ENCODE results near the gene SPEN.
A peak's percentile ranks its signal among the peaks of the same experiment; 100 is the strongest.

SPEN gene

GRCh38 chr1:15850471-15851001, 3.0 kb downstream of the SPEN start:
- Histone ChIP-seq H3K4me3 (peak overlapping the region; percentile 92), H3K27ac (peak overlapping the region; percentile 95), H3K9me3 (ENCODE audit: low read depth, low read length) (no peaks in the 10 kb centered on the region), H3K36me3 (ENCODE audit: insufficient read depth, low read length) (no peaks in the 10 kb centered on the region), H3K9ac (ENCODE audit: insufficient read length) (peak overlapping the region; percentile 86)
- DNase-seq (ENCODE audit: low read depth, low spot score): no peak
- no peak for TF ChIP-seq FOXP2 (optimal IDR thresholded peaks at IDR 0.05; ENCODE audit: control extremely low read depth, extremely low read length, insufficient read depth)
- no peak for TF ChIP-seq POLR2AphosphoS5 (IDR thresholded peaks at IDR 0.05; ENCODE audit: borderline replicate concordance, low read depth, low read length)
- TF ChIP-seq EZH2 (IDR thresholded peaks at IDR 0.05): no peak

GRCh38 chr1:15851210-15852035, 3.9 kb downstream of the SPEN start:
- H3K9ac ChIP-seq (ENCODE audit: insufficient read length): peak overlapping the region; percentile 86
- DNase-seq (ENCODE audit: low read depth, low spot score): no peak
- H3K27ac ChIP-seq: peak overlapping the region; percentile 95
- no peaks in the 10 kb centered on the region for H3K9me3 ChIP-seq (ENCODE audit: low read depth, low read length)
- H3K4me3 ChIP-seq: peak overlapping the region; percentile 60
- no peak for TF ChIP-seq FOXP2 (optimal IDR thresholded peaks at IDR 0.05; ENCODE audit: control extremely low read depth, extremely low read length, insufficient read depth)
- H3K36me3 ChIP-seq (ENCODE audit: insufficient read depth, low read length): no peaks in the 10 kb centered on the region

GRCh38 chr1:15852036-15852827, 4.7 kb downstream of the SPEN start:
- H3K27ac ChIP-seq: peak overlapping the region; percentile 95
- H3K4me3 ChIP-seq: peak overlapping the region; percentile 60; the same call in 1 of the 2 replicates

GRCh38 chr1:15852828-15853302, 5.4 kb downstream of the SPEN start:
- DNase-seq (ENCODE audit: low read depth, low spot score): no peak
- no peak for TF ChIP-seq FOXP2 (optimal IDR thresholded peaks at IDR 0.05; ENCODE audit: control extremely low read depth, extremely low read length, insufficient read depth)
- no peak for TF ChIP-seq EZH2 (IDR thresholded peaks at IDR 0.05)
- TF ChIP-seq POLR2AphosphoS5 (IDR thresholded peaks at IDR 0.05; ENCODE audit: borderline replicate concordance, low read depth, low read length): no peak
- Histone ChIP-seq H3K4me3 (no peak overlapping the region), H3K9ac (ENCODE audit: insufficient read length) (no peak overlapping the region), H3K9me3 (ENCODE audit: low read depth, low read length) (no peaks in the 10 kb centered on the region), H3K27ac (no peak overlapping the region), H3K36me3 (ENCODE audit: insufficient read depth, low read length) (no peaks in the 10 kb centered on the region)

More at GRCh38 chr1:15852036-15852827, 4.7 kb downstream of the SPEN start:
- H3K9me3 ChIP-seq (ENCODE audit: low read depth, low read length): no peaks in the 10 kb centered on the region
- no peak for DNase-seq (ENCODE audit: low read depth, low spot score)
- H3K9ac ChIP-seq (ENCODE audit: insufficient read length): peak overlapping the region; percentile 34
- no peaks in the 10 kb centered on the region for H3K36me3 ChIP-seq (ENCODE audit: insufficient read depth, low read length)
- no peak for TF ChIP-seq EZH2 (IDR thresholded peaks at IDR 0.05)
- TF ChIP-seq FOXP2 (optimal IDR thresholded peaks at IDR 0.05; ENCODE audit: control extremely low read depth, extremely low read length, insufficient read depth): no peak
- TF ChIP-seq POLR2AphosphoS5 (IDR thresholded peaks at IDR 0.05; ENCODE audit: borderline replicate concordance, low read depth, low read length): no peak

- H3K36me3 ChIP-seq (ENCODE audit: insufficient read depth, low read length): no peaks in the 10 kb centered on the region
- H3K9me3 ChIP-seq (ENCODE audit: low read depth, low read length): no peaks in the 10 kb centered on the region
- H3K9ac ChIP-seq (ENCODE audit: insufficient read length): no peak overlapping the region
- TF ChIP-seq FOXP2 (optimal IDR thresholded peaks at IDR 0.05; ENCODE audit: control extremely low read depth, extremely low read length, insufficient read depth) (no peak), POLR2AphosphoS5 (IDR thresholded peaks at IDR 0.05; ENCODE audit: borderline replicate concordance, low read depth, low read length) (no peak), EZH2 (IDR thresholded peaks at IDR 0.05) (no peak)
- no peak overlapping the region for H3K4me3 ChIP-seq
- no peak for DNase-seq (ENCODE audit: low read depth, low spot score)
- no peak overlapping the region for H3K27ac ChIP-seq
Measured at GRCh38 chr1:15856888-15857287, 9.4 kb downstream of the SPEN start.

GRCh38 chr1:15858069-15858670, 10.7 kb downstream of the SPEN start:
- no peak for TF ChIP-seq EZH2 (IDR thresholded peaks at IDR 0.05)
- TF ChIP-seq POLR2AphosphoS5 (IDR thresholded peaks at IDR 0.05; ENCODE audit: borderline replicate concordance, low read depth, low read length): no peak
- no peak for TF ChIP-seq FOXP2 (optimal IDR thresholded peaks at IDR 0.05; ENCODE audit: control extremely low read depth, extremely low read length, insufficient read depth)
- Histone ChIP-seq H3K9me3 (ENCODE audit: low read depth, low read length) (no peaks in the 10 kb centered on the region), H3K36me3 (ENCODE audit: insufficient read depth, low read length) (no peaks in the 10 kb centered on the region; the same call in 1 of the 2 replicates), H3K9ac (ENCODE audit: insufficient read length) (no peak overlapping the region), H3K4me3 (no peak overlapping the region), H3K27ac (peak overlapping the region; percentile 19; the same call in 1 of the 2 replicates)
- no peak for DNase-seq (ENCODE audit: low read depth, low spot score)

GRCh38 chr1:15858672-15859372, 11.3 kb downstream of the SPEN start:
- no peak overlapping the region for H3K27ac ChIP-seq
- H3K9me3 ChIP-seq (ENCODE audit: low read depth, low read length): no peaks in the 10 kb centered on the region
- TF ChIP-seq EZH2 (IDR thresholded peaks at IDR 0.05) (no peak), FOXP2 (optimal IDR thresholded peaks at IDR 0.05; ENCODE audit: control extremely low read depth, extremely low read length, insufficient read depth) (no peak), POLR2AphosphoS5 (IDR thresholded peaks at IDR 0.05; ENCODE audit: borderline replicate concordance, low read depth, low read length) (no peak)
- no peaks in the 10 kb centered on the region; the same call in 1 of the 2 replicates for H3K36me3 ChIP-seq (ENCODE audit: insufficient read depth, low read length)
- DNase-seq (ENCODE audit: low read depth, low spot score): no peak
- no peak overlapping the region for H3K9ac ChIP-seq (ENCODE audit: insufficient read length)
- H3K4me3 ChIP-seq: no peak overlapping the region
